Measurements from ENCODE around the gene MRAP. TPM values are rescaled to one million over a fixed set of nuclear protein-coding genes. Genes with fewer than 3 reads are reported as not detected.
"Not testable (repeated sequence)": the region's sequence is repeated elsewhere in the genome, so short reads cannot be mapped to it uniquely, and the experiment has no call there.

The MRAP gene
- not detected in 2 replicates for total RNA-seq (2012; rRNA removed)

GRCh38 chr21:32298658-32299081 lies at the start of gene MRAP:
MRAP (plus strand) TSS chr21:32298855; CDS start chr21:32298972, 117 bp downstream.
- no peaks in the 10 kb centered on the region for H3K27me3 ChIP-seq (ENCODE audit: control insufficient read depth, insufficient read depth, low read length)
- no peaks in the 10 kb centered on the region for H3K9me3 ChIP-seq (replicated peaks; ENCODE audit: low read length)
- no peak within 1 kb of the TSS for H3K9ac ChIP-seq (ENCODE audit: low read depth, low read length)
- peaks cover 18% of the 10 kb centered on the region for H3K36me3 ChIP-seq (ENCODE audit: insufficient read depth, low read length)
- no peak within 1 kb of the TSS for H3K4me3 ChIP-seq (ENCODE audit: low read length)
- H3K4me1 ChIP-seq (ENCODE audit: control insufficient read depth, insufficient read depth, low read length) = no peaks in the 10 kb centered on the region
- H3K4me2 ChIP-seq (ENCODE audit: low read length) = no peak within 1 kb of the TSS

GRCh38 chr21:32249511-32250280 lies 49.0 kb upstream of the MRAP start:
- Histone ChIP-seq H3K9me3 (replicated peaks; ENCODE audit: low read length) (no peaks in the 10 kb centered on the region), H3K4me2 (ENCODE audit: low read length) (no peak overlapping the region), H3K4me3 (ENCODE audit: low read length) (no peak overlapping the region), H3K9ac (ENCODE audit: low read depth, low read length) (no peak overlapping the region), H3K27me3 (ENCODE audit: control insufficient read depth, insufficient read depth, low read length) (peaks cover 51% of the 10 kb centered on the region), H3K4me1 (ENCODE audit: control insufficient read depth, insufficient read depth, low read length) (no peaks in the 10 kb centered on the region), H3K36me3 (ENCODE audit: insufficient read depth, low read length) (no peaks in the 10 kb centered on the region)

- Histone ChIP-seq H3K27me3 (ENCODE audit: control insufficient read depth, insufficient read depth, low read length) (peaks cover 46% of the 10 kb centered on the region), H3K9ac (ENCODE audit: low read depth, low read length) (no peak overlapping the region), H3K4me2 (ENCODE audit: low read length) (no peak overlapping the region), H3K9me3 (replicated peaks; ENCODE audit: low read length) (no peaks in the 10 kb centered on the region), H3K4me3 (ENCODE audit: low read length) (no peak overlapping the region), H3K36me3 (ENCODE audit: insufficient read depth, low read length) (no peaks in the 10 kb centered on the region), H3K4me1 (ENCODE audit: control insufficient read depth, insufficient read depth, low read length) (peaks cover 9% of the 10 kb centered on the region)
Measured at GRCh38 chr21:32252136-32252535, 46.5 kb upstream of the MRAP start.

GRCh38 chr21:32253215-32253641 lies 45.4 kb upstream of the MRAP start:
- Histone ChIP-seq H3K4me1 (ENCODE audit: control insufficient read depth, insufficient read depth, low read length) (peaks cover 12% of the 10 kb centered on the region), H3K36me3 (ENCODE audit: insufficient read depth, low read length) (no peaks in the 10 kb centered on the region), H3K4me3 (ENCODE audit: low read length) (no peak overlapping the region), H3K4me2 (ENCODE audit: low read length) (no peak overlapping the region), H3K27me3 (ENCODE audit: control insufficient read depth, insufficient read depth, low read length) (peaks cover 42% of the 10 kb centered on the region), H3K9ac (ENCODE audit: low read depth, low read length) (no peak overlapping the region), H3K9me3 (replicated peaks; ENCODE audit: low read length) (no peaks in the 10 kb centered on the region)

GRCh38 chr21:32256251-32256650 lies 42.4 kb upstream of the MRAP start:
- peaks cover 12% of the 10 kb centered on the region for H3K4me1 ChIP-seq (ENCODE audit: control insufficient read depth, insufficient read depth, low read length)
- H3K4me3 ChIP-seq (ENCODE audit: low read length) = no peak overlapping the region
- peaks cover 25% of the 10 kb centered on the region for H3K27me3 ChIP-seq (ENCODE audit: control insufficient read depth, insufficient read depth, low read length)
- no peaks in the 10 kb centered on the region for H3K36me3 ChIP-seq (ENCODE audit: insufficient read depth, low read length)
- H3K9me3 ChIP-seq (replicated peaks; ENCODE audit: low read length) = no peaks in the 10 kb centered on the region
- H3K9ac ChIP-seq (ENCODE audit: low read depth, low read length) = peak overlapping the region; percentile 36
- peak overlapping the region; percentile 3 for H3K4me2 ChIP-seq (ENCODE audit: low read length)

GRCh38 chr21:32256873-32257620 lies 41.6 kb upstream of the MRAP start:
- H3K9me3 ChIP-seq (replicated peaks; ENCODE audit: low read length) = no peaks in the 10 kb centered on the region
- no peaks in the 10 kb centered on the region for H3K36me3 ChIP-seq (ENCODE audit: insufficient read depth, low read length)
- H3K27me3 ChIP-seq (ENCODE audit: control insufficient read depth, insufficient read depth, low read length) = peaks cover 22% of the 10 kb centered on the region
- H3K4me1 ChIP-seq (ENCODE audit: control insufficient read depth, insufficient read depth, low read length) = peaks cover 12% of the 10 kb centered on the region
- H3K9ac ChIP-seq (ENCODE audit: low read depth, low read length) = peak overlapping the region; percentile 36
- no peak overlapping the region for H3K4me3 ChIP-seq (ENCODE audit: low read length)
- peak overlapping the region; percentile 3 for H3K4me2 ChIP-seq (ENCODE audit: low read length)

- Histone ChIP-seq H3K36me3 (ENCODE audit: insufficient read depth, low read length) (no peaks in the 10 kb centered on the region), H3K4me2 (ENCODE audit: low read length) (no peak overlapping the region), H3K9ac (ENCODE audit: low read depth, low read length) (no peak overlapping the region), H3K27me3 (ENCODE audit: control insufficient read depth, insufficient read depth, low read length) (peaks cover 19% of the 10 kb centered on the region), H3K9me3 (replicated peaks; ENCODE audit: low read length) (no peaks in the 10 kb centered on the region), H3K4me3 (ENCODE audit: low read length) (no peak overlapping the region), H3K4me1 (ENCODE audit: control insufficient read depth, insufficient read depth, low read length) (peaks cover 12% of the 10 kb centered on the region)
Measured at GRCh38 chr21:32257962-32258785, 40.5 kb upstream of the MRAP start.

GRCh38 chr21:32258786-32259048 lies 39.9 kb upstream of the MRAP start:
- not testable (repeated sequence) for H3K36me3 ChIP-seq (ENCODE audit: insufficient read depth, low read length); H3K4me3 ChIP-seq (ENCODE audit: low read length); H3K4me2 ChIP-seq (ENCODE audit: low read length); H3K9ac ChIP-seq (ENCODE audit: low read depth, low read length); H3K9me3 ChIP-seq (replicated peaks; ENCODE audit: low read length)
- Histone ChIP-seq H3K27me3 (ENCODE audit: control insufficient read depth, insufficient read depth, low read length) (peaks cover 19% of the 10 kb centered on the region), H3K4me1 (ENCODE audit: control insufficient read depth, insufficient read depth, low read length) (peaks cover 12% of the 10 kb centered on the region)

- H3K4me1 ChIP-seq (ENCODE audit: control insufficient read depth, insufficient read depth, low read length) = peaks cover 12% of the 10 kb centered on the region
Measured at GRCh38 chr21:32260130-32260529, 38.5 kb upstream of the MRAP start.

GRCh38 chr21:32261929-32262328 lies 36.7 kb upstream of the MRAP start:
- Histone ChIP-seq H3K9me3 (replicated peaks; ENCODE audit: low read length) (no peaks in the 10 kb centered on the region), H3K4me2 (ENCODE audit: low read length) (no peak overlapping the region), H3K4me1 (ENCODE audit: control insufficient read depth, insufficient read depth, low read length) (peaks cover 6% of the 10 kb centered on the region), H3K27me3 (ENCODE audit: control insufficient read depth, insufficient read depth, low read length) (peaks cover 7% of the 10 kb centered on the region), H3K4me3 (ENCODE audit: low read length) (no peak overlapping the region), H3K9ac (ENCODE audit: low read depth, low read length) (no peak overlapping the region), H3K36me3 (ENCODE audit: insufficient read depth, low read length) (peaks cover 4% of the 10 kb centered on the region)

More at GRCh38 chr21:32260130-32260529, 38.5 kb upstream of the MRAP start:
- H3K9me3 ChIP-seq (replicated peaks; ENCODE audit: low read length) = no peaks in the 10 kb centered on the region
- no peak overlapping the region for H3K9ac ChIP-seq (ENCODE audit: low read depth, low read length)
- no peak overlapping the region for H3K4me3 ChIP-seq (ENCODE audit: low read length)
- no peak overlapping the region for H3K4me2 ChIP-seq (ENCODE audit: low read length)
- no peaks in the 10 kb centered on the region for H3K36me3 ChIP-seq (ENCODE audit: insufficient read depth, low read length)
- H3K27me3 ChIP-seq (ENCODE audit: control insufficient read depth, insufficient read depth, low read length) = peaks cover 19% of the 10 kb centered on the region

GRCh38 chr21:32265321-32265720 lies 33.3 kb upstream of the MRAP start:
- H3K27me3 ChIP-seq (ENCODE audit: control insufficient read depth, insufficient read depth, low read length); H3K9ac ChIP-seq (ENCODE audit: low read depth, low read length); H3K4me3 ChIP-seq (ENCODE audit: low read length); H3K9me3 ChIP-seq (replicated peaks; ENCODE audit: low read length); H3K4me1 ChIP-seq (ENCODE audit: control insufficient read depth, insufficient read depth, low read length); H3K4me2 ChIP-seq (ENCODE audit: low read length): not testable (repeated sequence)
- peaks cover 14% of the 10 kb centered on the region for H3K36me3 ChIP-seq (ENCODE audit: insufficient read depth, low read length)

Measured in skeletal muscle satellite cell (primary cell).